KOPT-K1 (cell line): Measurements from ENCODE around the gene FST.

Experiments used
- H3K27ac ChIP-seq: fragments of 200-600 bp; sonication (generic); 2 replicates; pipeline ENCODE4 v1.5.1; 2016; ENCODE audit warnings: antibody characterized with exemption, mild to moderate bottlenecking, low read depth, low read length; ENCODE audit not compliant: poor library complexity, severe bottlenecking
- H3K36me3 ChIP-seq: fragments of 200-600 bp; sonication (generic); 2 replicates; pipeline ENCODE4 v1.5.1; 2017; ENCODE audit warnings: antibody characterized with exemption, mild to moderate bottlenecking, low read length, moderate library complexity; ENCODE audit not compliant: insufficient read depth
- H3K9me3 ChIP-seq: fragments of 200-600 bp; sonication (generic); 2 replicates; pipeline ENCODE4 v1.5.1; 2017; ENCODE audit warnings: antibody characterized with exemption, low read length, mild to moderate bottlenecking; ENCODE audit not compliant: insufficient read depth, poor library complexity, severe bottlenecking

Gene FST

DNA sequence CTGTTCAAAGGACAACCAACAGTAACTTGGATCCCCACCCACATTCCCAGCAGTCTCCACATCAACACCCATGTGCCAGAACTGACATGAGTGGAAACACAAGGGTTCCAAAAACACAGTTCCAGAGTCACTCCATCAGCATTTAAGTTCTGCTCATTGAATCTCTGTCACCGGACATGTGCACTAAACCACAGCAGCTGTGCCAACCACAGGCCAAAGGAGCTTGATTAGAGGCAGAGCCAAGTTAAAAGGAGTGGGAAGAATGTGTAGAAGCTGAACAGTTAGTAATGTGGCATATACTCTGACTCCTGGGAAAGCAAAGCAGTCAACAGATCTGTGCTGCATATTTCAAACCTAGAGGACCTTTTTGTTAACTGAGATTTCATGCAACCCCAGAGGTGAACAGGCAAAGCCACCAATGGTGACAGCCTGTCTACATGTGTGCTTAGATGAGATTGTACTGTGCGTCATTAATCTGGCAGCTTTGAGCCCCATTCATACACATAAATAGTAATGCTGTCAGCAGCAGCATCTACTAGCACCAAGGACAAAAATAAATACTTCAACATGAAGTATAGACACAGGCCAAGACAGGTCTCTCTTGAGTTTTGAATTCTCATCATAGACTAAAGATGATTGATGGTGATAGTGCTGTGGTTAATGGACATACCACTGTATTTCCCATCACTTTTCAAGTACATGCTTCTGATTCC is 16.4 kb upstream of the FST start:
- H3K27ac ChIP-seq = no peak overlapping the region
- H3K9me3 ChIP-seq = no peaks in the 10 kb centered on the region
- no peaks in the 10 kb centered on the region for H3K36me3 ChIP-seq

DNA sequence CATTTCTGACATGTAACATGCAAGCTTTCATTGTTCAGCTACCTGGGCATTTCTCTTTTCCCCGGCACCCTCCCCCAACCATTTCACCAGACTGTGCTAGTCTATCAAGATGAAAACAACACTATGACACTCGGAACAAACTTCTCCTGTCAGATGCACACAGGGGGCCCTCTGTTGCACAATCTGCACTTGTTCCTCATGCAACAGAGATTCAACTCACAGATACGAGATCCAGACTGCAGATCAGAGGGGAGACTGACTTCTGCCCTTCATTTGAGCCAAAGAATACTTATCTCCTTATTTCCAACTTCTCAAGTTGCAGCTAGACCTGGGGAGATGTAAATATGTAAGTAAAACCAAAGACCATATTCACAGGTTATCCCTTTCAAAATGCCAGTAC is 15.7 kb upstream of the FST start:
- Histone ChIP-seq H3K36me3 (no peaks in the 10 kb centered on the region), H3K27ac (no peak overlapping the region), H3K9me3 (no peaks in the 10 kb centered on the region)

DNA sequence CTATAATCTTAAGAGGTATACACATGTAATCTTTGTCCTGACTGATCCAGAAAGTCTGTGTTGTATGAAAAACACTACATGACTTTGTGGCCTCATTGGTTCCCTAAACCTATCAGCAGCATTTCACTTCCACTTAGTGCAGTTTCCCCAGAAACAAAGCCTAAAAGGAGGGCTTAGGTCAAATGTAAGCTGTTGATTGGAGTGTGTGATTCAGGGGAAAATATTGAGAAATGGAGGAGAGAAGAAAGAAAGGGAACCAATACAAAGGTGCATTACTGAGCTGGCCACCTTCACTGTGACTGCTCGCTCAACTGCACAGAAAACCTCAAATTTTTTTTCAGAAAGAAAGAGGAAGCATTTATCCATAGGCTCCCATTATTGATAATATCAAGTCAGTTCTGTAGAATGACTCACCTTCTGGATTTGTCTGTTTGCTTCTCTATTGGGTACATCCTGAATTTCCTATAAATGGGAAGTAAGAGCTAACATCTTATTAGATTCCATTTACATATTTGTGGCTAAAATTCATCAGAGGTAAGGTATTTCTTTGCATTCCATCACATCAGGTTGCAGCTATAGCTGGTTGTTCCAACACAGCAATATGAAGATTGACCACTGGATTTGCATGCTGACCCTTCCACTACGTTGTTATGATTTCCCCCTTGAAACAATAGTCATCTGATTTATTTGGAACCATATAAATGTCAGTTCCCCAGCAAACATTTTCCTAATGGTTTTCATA is 10.3 kb upstream of the FST start:
- Histone ChIP-seq H3K27ac (no peak overlapping the region), H3K9me3 (no peaks in the 10 kb centered on the region), H3K36me3 (no peaks in the 10 kb centered on the region)

DNA sequence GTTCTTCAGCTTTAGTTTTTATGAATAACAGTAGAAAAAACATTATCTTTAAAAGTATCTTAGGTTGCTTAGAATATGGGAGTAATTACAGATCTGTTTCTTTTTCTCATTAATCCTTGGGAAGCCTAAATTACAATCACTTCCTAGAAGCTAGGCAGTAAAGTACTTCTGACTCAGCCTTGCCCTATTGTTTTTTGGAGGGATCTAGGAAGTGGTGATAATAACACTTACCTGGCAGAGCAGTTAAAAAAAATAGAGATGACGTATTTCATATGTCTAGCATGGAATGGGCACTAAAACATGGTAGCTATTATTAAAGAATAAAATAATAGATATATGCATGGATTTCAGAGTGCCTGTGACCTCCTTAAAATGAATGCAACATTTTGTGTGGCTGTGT is 8.2 kb upstream of the FST start:
- Histone ChIP-seq H3K36me3 (no peaks in the 10 kb centered on the region), H3K9me3 (no peaks in the 10 kb centered on the region), H3K27ac (no peak overlapping the region)

- Histone ChIP-seq H3K9me3 (no peaks in the 10 kb centered on the region), H3K27ac (no peak overlapping the region), H3K36me3 (no peaks in the 10 kb centered on the region)
Measured at GRCh38 chr5:53472720-53473510, 7.5 kb upstream of the FST start.

GRCh38 chr5:53473633-53474032 is 6.8 kb upstream of the FST start:
- no peaks in the 10 kb centered on the region for H3K36me3 ChIP-seq
- no peak overlapping the region for H3K27ac ChIP-seq
- H3K9me3 ChIP-seq = no peaks in the 10 kb centered on the region

DNA sequence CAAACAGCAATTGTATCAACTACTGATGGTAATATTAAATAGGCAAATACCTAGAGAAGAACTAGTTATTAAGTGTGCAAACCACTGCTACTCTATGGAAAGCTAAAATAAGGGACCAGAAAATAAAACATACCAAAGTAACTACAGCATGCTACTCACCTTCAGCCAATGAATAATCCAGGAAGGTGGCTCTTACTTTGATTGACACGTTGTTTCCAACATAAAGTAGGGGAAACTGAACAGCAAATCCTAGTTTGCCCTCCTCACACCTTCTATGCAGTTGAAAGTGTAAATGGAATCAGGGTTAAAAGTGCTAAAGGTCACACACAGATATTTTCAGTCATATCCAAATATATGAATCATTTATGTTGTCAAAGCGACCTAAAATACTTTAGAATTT is 5.1 kb upstream of the FST start:
- H3K36me3 ChIP-seq = no peaks in the 10 kb centered on the region
- H3K27ac ChIP-seq = no peak overlapping the region
- peaks cover 3% of the 10 kb centered on the region for H3K9me3 ChIP-seq

DNA sequence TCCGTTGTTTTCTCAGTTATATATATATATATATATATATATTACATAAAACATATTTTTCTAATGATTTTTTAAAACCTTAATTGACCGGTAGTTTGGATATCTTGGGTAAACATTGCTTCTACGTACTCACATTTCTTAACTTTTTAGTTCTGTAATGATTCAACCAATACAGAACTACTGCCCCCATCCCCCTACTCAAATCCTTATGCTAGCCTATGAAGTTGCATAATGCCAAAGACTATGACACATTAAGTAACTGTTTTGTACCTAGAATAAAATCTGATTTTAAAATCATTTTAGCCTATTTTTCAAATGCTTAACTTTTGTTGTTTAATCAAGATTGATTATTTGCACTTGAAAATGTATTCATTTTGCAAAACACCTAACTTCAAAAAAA is 4.4 kb upstream of the FST start:
- Histone ChIP-seq H3K9me3 (peaks cover 3% of the 10 kb centered on the region), H3K27ac (no peak overlapping the region), H3K36me3 (no peaks in the 10 kb centered on the region)

- Histone ChIP-seq H3K36me3 (no peaks in the 10 kb centered on the region), H3K27ac (no peak overlapping the region), H3K9me3 (peaks cover 3% of the 10 kb centered on the region)
Measured at GRCh38 chr5:53476531-53477480, 3.6 kb upstream of the FST start.

DNA sequence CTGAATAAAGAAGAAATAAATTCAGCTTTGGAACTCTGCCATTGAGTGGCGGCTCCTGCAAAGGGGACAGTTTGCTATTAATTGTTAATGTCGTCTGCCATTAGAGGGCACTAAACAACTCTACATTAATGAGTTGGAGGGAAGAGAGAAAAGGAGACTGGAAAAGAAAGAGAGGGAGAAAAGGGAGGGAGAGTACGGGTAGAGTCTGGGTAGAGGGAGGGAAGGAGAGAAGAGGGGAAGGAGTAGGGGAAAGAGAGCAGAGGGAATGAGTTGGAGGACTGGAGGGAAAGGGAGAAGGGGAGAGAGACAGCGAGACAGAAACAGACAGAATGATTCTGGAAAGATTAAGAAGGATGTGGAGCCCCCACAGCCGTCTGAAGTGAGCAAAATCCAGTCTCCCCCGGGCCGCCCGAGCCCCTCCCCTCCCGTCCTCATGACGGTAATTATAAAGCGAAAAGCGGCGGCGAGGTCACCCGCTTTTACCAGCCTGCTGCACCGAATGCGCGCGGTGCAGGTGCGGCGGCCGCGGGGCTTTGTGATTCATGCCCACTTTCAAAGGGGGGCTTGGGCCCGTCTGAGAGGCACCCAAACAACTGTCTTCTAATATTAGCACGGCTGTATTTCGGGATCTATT is 1.9 kb upstream of the FST start:
- Histone ChIP-seq H3K36me3 (no peaks in the 10 kb centered on the region), H3K27ac (no peak overlapping the region), H3K9me3 (peaks cover 3% of the 10 kb centered on the region)

DNA sequence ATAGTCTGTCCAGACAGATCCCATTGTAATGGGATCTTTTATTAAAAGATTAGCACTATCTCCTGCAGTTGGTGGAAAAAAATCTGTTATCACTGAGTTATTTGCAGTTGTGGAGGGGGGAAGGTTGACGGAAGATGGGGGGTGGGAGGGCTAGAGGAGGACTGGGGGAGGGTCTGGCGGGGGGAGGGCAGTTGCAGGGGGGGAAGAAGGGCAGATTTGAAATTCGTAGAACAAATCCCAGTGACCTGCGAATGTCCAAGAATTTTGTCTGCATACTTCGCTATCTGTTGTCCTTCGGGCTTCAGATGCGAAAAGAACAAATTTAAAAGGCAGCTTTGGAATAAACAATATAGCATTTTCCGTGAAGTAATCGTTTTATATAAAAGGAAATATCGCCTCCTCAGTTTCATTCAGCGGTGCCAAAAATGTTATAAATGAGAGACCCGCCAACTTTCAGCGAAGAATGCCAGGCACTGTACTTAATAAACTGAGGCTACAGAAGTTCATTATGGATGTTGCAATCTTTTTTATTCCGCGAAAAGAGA is 1.3 kb upstream of the FST start:
- Histone ChIP-seq H3K27ac (no peak overlapping the region), H3K9me3 (peaks cover 3% of the 10 kb centered on the region), H3K36me3 (no peaks in the 10 kb centered on the region)

GRCh38 chr5:53479590-53480415 is 626 bp upstream of the FST start:
- Histone ChIP-seq H3K36me3 (no peaks in the 10 kb centered on the region), H3K27ac (no peak overlapping the region), H3K9me3 (peaks cover 3% of the 10 kb centered on the region)

DNA sequence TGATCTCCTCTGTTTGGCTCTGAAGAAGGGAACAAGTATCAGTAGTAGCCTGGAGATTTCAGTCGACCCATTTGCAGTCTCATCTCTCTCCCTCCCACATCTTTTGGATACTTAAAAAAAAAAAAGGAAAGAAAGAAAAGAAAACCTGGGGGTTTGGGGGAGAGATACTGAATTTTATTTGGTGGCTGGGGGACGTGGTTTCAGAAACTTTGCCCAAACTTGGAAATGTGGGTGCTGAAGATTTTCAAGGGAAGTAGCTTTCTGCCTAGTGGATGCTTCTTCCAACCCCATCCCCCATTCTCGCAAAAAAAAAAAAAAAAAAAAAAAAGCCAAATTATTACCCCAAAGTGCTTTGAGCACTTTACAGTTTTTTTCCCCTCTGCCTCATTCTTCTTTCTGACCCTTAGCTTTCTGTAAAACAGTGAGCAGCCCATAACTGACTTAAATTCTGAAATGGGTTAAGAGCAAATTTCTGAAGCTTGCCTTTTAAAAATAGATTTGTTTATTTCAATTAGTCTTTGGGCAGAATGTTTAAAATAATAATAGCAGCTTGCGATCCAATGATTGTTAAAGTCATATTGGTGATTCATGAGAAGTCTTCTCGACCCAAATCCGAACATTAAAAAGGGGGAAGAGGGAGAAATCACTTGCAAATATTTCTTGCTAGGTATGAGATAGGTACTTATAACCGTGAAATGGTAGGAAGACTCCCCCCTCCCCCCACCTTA is 894 bp downstream of the FST start:
- peaks cover 3% of the 10 kb centered on the region for H3K9me3 ChIP-seq
- H3K27ac ChIP-seq = no peak overlapping the region
- H3K36me3 ChIP-seq = no peaks in the 10 kb centered on the region
